ENCODE measurements around the gene MRPL3.
"Not testable (repeated sequence)": the region's sequence is repeated elsewhere in the genome, so short reads cannot be mapped to it uniquely, and the experiment has no call there.

The MRPL3 gene

GRCh38 chr3:131494706-131495105, 8.1 kb downstream of the MRPL3 start:
- DNase-seq (ENCODE audit: low read depth), result no peak

DNA sequence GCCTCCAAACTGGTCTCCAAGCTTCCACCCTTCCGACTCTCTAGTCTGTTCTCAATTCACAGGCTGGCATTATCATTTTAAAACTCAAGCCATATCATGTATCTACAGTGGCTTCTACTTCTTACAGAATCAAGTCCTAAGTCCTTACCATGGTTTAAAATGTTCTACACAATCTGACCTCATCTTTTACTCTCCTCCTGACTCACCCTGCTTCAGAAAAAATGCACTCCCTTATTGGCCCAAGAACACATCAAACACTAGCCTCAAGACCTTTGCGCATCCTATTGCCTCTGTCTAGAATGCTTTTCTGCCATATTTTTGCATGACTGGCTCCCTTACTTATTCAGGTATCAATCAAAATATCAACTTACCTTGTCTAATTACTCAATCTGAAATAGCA, 11.0 kb downstream of the MRPL3 start:
- no peak for DNase-seq (ENCODE audit: low read depth)

DNA sequence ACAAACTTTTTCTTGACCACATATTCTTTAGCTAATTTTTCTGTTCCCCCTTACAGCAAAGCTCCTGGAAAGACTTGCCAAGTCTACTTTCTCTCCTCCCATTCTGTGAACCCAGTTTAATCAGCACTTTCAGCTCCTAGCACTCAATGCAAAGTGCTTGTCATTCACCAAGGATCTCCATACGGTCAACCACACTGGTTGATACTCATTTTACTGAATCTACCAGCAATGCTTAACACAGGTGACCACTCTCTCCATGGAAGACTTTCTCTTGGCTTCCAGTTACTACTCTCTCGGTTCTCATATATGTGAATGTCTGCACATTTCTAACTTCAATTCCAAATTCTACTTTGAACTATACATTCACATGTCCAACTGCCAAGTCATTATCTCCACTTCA, 11.7 kb downstream of the MRPL3 start:
- DNase-seq (ENCODE audit: low read depth), result no peak

DNA sequence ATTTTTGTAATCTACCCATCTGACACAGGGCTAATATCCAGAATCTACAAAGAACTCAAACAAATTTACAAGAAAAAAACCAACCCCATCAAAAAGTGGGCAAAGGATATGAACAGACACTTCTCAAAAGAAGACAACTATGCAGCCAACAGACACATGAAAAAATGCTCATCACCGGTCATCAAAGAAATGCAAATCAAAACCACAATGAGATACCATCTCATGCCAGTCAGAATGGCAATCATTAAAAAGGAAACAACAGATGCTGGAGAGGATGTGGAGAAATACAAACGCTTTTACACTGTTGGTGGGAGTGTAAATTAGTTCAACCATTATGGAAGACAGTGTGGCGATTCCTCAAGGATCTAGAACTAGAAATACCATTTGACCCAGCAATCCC, 16.2 kb downstream of the MRPL3 start:
- DNase-seq (ENCODE audit: low read depth), result not testable (repeated sequence)

- no peak for DNase-seq (ENCODE audit: low read depth)
Measured at GRCh38 chr3:131485119-131485518, 17.7 kb downstream of the MRPL3 start.

- DNase-seq (ENCODE audit: low read depth), result no peak
Measured at GRCh38 chr3:131484496-131485111, 18.2 kb downstream of the MRPL3 start.

DNA sequence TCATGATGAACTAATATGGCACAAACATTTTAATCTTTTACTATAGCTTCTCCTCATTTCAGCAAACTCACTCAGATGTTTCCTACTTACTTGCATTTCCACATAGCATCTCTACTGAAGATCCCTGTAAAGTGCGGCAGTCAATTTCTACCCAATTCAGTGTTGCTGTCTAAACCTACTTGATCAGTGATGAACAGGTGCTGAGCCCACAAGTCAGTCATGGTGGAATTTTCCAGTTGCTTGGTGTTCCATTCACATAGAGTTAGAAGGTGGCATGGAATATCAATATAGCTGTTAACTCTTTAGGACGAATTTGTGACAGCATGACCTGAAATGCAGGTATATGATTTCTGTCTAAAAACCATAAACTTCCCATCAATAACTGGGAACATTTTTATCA, 22.7 kb downstream of the MRPL3 start:
- no peak for DNase-seq (ENCODE audit: low read depth)

DNA sequence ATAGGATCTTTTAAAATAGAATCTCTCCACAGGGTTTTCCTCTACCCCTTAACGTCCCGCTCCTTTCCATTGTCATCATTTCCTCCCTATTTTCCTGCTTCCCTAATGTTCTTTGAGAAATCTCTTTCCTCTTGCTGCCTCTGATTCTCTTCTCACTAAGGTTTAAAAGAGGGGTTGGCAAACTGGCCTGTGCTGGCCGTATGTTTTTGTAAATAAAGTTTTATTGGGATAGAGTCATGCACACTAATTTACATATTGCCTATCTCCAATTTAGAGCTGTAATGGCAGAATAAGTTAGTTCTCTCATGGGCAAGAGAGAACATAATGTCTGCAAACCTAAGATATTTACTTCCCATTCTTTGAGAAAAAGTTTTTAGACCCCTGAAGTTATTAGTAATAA, 25.0 kb downstream of the MRPL3 start:
- no peak for DNase-seq (ENCODE audit: low read depth)

DNA sequence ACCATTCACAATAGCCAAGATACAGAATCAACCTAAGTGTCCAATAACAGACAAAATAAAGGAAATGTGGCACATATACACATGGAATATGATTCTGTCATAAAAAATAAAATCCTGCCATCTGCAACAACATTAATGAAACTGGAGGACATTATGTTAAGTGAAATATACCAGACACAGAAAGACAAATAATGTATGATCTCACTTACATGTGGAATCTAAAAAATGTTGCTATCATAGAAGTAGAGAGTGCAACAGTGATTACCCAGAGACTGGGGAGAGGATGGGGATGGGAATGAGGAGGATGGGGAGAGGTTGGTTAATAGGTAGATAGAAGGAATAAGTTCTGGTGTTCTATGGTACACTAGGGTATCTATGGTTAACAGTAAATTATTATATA, 28.7 kb downstream of the MRPL3 start:
- DNase-seq (ENCODE audit: low read depth), result no peak

GRCh38 chr3:131470377-131470776, 32.4 kb downstream of the MRPL3 start:
- DNase-seq (ENCODE audit: low read depth), result no peak

DNA sequence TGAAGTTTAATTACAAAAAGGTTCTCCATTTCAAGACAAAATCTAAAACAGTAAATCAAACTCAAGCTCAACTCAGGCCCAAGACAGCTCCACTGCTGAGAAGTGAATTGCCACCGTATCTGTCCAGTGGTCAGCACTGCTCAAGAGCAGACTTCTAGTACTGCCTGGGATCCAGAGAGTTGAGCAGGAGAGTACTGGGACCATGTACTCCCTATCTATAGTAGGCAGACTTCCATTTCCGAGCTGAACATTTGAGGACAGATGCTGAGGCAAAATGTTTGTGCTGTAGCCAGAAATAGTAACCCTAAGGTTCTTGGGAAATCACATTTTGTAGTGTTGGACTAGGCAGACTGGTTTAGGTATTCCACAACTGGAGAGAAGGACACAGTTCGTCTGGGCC, 44.1 kb downstream of the MRPL3 start:
- DNase-seq (ENCODE audit: low read depth), result no peak

DNA sequence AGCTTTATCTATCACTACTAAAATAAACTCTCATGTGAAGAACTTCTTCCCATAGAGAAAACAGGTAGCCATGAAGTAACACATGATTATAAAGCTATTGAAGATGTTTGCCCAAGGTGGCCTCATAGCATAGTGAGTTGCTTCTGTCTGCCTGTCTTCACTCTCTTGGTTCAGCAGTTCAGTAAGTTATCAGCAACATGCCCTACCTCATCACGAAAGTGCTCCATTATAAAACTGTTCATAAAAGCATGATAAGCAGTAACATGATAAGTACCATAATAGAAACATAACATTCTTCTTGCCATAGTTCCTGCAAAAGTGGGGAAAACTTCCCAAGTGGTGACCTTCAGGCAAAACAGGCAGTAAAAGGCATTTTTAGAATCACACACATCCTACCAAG, 45.6 kb downstream of the MRPL3 start:
- no peak for DNase-seq (ENCODE audit: low read depth)

DNA sequence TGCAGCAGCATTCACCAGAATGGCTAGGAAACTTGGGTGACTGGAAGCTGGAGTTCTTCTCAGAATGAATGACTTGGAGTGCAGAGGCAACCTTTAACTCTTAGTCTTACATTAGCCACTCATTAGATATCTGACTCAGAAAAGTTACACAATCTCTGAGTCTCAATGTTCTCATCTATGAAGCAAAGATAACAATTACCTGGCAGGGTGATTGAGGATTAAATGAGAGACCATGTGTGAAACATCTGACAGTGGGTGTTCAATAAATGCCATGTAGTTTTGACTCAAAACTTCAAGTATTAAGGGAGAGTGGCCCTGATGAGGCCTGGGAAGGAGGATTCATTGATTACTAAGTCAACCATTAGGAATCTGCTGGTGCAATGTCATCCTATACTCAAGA, 48.3 kb downstream of the MRPL3 start:
- no peak for DNase-seq (ENCODE audit: low read depth)

DNA sequence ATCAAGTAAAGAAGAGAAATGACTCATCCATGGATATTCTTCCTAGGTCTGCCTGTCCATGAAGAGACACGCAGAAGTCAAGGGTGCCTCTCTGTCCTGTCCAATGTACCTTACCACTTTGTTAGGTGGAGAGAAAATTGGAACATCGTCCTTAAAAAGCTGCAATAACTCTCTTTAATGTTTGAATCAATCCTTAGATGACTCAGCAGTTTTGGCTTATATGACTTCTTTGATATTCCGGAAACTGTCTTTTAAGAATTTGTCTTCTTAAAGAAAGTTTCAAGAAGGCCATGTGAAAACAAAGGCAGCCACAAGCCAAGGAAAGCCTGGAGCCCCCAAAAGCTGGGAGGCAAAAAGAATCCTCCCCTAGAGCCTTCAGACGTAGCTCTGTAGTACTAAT, 49.2 kb downstream of the MRPL3 start:
- DNase-seq (ENCODE audit: low read depth), result no peak

DNA sequence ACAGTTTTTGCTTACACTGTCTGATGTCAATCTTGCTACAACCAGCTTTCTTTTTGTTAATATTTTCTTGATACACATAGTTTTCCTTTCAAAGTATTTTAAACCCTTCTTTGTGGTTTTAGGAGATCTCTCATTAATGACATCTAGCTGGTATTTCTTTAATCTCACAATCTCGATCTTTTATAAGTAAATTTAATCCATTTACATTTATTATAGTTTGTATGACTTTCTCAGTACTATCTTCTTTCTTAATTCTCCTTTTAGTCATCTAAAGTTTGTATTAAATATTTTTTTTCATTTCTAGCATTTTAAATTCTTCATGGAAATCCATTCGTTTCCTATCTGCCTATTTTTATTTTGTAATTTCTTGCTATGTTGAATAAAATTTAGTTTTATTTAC, 55.4 kb downstream of the MRPL3 start:
- DNase-seq (ENCODE audit: low read depth), result no peak

DNA sequence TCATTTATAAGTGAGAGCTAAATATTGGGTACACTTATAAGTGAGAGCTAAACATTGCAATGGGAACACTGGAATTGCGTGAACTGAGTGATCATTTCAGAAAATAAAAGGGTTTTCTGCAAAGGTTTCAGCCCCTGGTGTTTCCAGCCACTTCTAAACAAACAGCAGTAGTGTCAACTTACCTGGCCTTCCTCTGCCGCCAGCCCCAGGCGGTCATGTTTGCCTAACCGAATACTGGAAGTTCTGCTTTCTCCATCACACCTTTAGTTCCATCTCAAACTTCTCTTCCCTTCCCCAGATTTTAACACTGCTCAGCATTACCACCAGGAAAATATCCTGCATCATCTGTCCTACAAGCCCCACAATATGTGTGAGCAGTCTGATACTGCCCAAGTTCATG, 58.6 kb downstream of the MRPL3 start:
- no peak for DNase-seq (ENCODE audit: low read depth)

- DNase-seq (ENCODE audit: low read depth), result no peak
Measured at GRCh38 chr3:131439084-131439483, 63.7 kb downstream of the MRPL3 start.

DNA sequence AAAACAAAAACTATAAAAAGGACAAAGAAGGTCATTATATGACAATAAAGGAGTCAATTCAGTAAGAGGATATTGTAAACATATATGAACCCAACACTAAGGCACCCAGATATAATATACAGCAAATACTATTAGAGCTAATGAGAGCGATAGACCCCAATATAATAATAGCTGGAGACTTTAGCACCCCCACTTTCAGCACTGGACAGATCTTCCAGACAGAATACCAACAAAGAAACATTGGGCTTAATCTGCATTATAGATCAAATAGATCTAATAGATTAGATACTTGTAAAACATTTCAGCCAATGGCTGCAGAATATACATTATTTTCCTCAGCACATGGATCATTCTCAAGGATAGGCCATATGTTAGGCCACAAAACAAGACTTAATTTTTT, 67.8 kb downstream of the MRPL3 start:
- DNase-seq (ENCODE audit: low read depth), result no peak

DNA sequence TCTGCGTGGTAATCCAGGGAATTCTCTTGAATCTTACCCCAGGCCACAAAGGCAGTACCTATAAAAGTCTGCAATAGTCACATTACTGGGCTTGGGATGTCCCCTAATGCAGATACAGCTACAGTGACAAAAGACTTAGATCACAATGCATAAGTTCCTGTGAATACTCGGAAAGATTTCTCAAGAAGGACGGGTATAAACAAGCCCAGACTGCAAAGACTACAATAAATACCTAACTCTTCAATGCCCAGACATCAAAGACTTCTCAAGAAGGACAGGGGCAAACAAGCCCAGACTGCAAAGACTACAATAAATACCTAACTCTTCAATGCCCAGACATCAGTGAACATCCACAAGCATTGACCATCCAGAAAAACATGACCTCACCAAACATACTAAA, 70.3 kb downstream of the MRPL3 start:
- no peak for DNase-seq (ENCODE audit: low read depth)

DNA sequence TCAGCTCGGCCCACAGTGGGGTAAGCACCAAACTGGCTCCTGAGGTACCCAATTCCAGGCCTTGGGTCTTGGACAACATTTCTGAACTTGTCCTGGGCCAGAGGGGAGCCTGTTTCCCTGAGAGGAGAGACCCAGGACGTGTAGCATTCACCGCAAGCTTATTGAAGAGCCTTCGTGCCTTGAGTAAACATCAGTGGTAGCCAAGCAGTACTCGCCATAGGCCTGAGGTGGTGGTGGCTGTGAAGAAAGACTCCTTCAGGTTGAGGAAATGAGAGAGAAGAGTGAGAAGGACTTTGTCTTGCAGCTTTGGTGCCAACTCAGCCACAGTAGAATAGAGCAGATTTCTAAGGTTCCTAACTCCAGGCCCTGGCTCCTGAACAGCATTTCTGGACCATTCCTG, 71.0 kb downstream of the MRPL3 start:
- DNase-seq (ENCODE audit: low read depth), result no peak

DNA sequence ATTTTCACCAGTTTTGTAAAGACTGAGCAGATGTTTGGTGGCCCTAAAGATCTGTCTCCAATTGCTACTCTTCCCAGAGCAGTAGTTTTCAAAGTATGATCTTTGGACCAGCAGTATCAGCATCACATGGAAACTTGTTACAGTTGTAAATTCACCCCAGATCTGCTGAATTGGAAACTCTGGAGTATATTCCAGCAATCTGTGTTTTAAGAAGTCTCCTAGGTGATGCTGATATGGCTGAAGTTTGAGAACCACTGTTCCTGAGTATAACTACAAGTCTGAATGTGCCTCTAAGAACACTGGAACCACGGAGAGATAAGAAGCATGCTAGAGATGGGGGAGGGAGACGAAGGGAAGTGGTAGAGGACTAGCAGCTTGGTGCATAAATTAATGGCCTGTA, 75.5 kb downstream of the MRPL3 start:
- no peak for DNase-seq (ENCODE audit: low read depth)

- no peak for DNase-seq (ENCODE audit: low read depth)
Measured at GRCh38 chr3:131421957-131422498, 80.7 kb downstream of the MRPL3 start.

DNA sequence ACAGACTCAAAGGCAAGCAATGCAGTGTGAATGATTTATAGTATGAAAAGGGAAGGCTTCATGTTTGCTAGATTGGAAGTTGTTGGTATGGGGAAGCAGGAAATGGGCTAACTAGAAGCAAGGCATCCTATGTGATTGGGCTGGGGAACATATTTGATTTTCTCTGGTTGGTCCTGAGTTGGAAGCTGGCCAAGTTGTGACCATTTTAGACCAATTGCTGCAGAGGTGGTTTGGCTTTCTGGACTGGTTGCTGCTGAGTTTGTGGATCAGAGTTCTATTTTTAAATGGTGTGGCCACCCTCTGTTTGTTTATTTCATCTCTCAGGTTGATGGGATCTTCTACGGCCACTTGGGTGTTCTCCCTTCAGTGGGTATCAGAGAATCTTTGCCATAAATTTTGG, 81.5 kb downstream of the MRPL3 start:
- DNase-seq (ENCODE audit: low read depth), result no peak

- DNase-seq (ENCODE audit: low read depth), result no peak
Measured at GRCh38 chr3:131417751-131418150, 85.0 kb downstream of the MRPL3 start.
